Measurements from ENCODE around the gene UAP1.

Gene UAP1

DNA sequence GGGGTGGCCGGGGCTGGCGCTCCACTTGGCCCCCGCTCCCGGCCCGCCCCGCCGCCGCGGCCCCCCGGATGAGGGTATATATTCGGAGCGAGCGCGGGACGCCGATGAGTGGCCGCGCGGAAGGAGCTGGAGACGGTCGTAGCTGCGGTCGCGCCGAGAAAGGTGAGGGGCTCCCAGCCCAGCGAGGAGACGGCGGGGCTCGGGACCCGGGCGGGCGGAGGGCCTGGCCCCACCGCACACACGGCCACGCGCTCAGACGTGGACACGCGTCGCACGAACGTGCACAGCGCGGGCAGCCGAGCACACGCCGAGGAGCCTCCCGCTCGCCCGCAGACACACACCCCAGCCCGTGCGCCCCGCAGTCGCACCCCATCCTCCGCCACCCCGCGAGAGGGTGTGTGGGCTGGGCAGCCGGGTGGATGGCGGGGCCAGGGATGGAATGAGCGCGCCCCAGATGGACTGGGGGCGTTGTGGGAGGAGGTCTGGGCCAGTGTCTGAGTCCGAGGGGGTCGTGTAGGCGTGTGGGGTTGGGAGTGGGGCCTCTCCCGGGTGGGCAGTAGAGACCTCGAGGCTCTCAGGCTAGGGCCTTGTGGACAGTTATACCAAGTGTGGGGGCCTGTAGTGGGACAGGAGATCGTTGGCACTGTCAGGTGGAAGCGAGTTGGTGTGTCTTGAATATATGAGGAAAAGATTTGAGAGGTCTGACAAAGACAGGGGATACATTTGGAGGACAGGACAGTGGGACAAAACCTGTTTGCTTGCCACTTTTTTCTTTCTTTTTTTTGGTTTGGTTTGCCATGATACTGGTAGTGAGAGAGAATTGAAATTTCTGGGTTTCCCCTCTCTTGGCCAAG lies at the start of gene UAP1:
Gene UAP1 (plus strand): TSS at position 107 of the 854 bp plus-strand sequence. CDS start 4,347 bp downstream, outside the sequence.
- peak in 1 of 2 experiments; percentile 62 for DNase-seq

DNA sequence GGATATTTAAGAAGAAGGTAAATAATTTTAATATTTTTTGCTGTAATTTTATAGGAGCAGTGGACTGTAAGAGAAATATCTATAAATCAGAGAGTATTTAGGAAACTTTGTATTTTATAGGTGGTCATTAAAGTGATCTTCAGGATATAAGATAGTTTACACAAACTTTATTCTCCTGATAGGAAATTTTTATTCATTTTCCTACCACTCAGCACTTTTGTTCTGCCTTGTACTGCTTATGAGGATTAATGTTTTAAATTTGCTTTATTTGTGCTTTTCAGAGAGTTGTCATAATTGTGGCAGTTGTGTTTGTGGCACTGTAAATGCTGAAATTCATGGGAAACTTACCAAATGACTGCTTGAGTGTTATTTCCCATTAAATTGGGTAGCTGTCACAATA lies 34.2 kb upstream of the UAP1 start:
- no peak for DNase-seq

DNA sequence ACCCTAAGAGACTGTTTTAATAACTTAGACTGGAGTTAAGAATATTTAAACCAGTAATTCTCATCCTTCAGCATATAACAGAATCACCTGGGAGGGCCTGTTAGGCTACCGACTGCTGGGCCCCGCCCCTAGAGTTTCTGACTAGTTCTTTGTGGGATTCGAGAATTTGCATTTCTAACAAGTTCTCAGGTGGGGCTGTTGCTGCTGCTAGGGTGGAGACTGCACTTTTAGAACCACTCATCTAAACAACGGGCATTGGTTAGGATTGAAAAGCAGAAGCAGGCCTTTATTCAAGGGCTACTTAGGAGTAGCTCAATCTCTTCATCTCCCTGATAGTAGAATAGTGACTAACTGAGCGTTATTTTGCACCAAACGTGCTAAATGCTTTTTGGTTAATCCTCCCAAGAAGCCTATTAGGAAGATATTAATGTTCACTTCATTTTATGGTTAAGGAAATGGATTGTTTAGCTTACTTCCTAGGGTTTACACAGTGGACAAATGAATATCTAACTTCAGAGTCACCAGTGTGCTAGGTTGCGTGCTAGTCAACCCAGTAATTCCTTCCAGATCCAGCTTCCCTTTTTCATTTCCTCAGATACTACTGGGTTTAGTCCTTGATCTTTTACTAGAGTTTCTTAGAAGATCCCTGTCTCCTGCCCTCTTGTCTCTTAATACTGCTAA lies 31.1 kb upstream of the UAP1 start:
- DNase-seq: peak; percentile 97 to 99

DNA sequence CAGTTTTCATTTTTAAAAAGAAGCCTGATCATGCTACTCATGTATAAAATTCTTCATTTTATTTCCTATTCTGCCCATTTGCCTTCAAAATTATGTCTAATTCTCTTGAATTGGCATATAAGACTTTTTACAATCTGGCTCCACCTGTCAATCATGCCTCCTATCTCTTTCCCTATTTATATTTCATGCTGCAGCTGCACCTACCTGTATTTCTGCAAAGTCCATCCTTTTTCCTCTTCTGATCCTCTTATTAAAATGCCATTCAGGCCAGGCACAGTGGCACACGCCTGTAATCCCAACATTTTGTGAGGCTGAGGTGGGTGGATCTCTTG lies 30.6 kb upstream of the UAP1 start:
- DNase-seq: peak in 1 of 2 experiments; percentile 13

DNA sequence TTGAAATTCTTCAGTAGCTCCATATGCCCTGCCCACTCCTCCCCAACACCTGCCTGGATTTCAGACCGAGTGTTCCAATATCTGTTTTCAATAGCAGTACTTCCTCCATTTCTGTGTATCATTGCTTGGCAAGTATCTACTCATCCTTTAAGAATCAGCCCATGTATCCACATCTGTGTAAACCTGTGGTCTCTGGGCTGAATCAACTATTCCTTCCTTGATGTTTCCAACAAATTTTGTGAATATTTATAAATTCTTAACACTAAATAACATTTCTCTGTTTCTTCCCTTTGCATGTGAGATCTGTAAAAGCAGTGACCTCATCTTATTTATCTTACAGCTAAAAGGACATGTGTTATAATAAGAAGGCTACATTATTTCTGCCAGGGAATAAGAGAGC lies 26.0 kb upstream of the UAP1 start:
- no peak for DNase-seq

DNA sequence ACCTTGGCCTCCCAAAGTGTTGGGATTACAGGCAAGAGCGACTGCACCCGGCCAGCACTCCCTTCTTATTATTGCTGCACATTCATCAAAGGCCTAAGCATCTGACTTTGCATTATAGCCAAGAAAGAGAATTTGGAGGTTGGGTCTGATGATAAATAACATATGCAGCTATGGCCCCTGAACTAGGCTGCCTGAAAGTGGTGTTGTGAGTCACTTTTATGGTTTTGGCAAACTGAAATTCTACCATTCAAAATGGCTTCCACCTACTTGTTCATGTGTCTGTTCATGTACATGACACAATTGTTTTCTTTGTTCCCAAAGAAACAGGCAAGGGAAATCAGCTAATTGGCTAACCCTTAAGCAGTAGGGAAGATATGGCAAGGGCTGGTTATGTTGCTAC lies 25.0 kb upstream of the UAP1 start:
- DNase-seq: no peak

DNA sequence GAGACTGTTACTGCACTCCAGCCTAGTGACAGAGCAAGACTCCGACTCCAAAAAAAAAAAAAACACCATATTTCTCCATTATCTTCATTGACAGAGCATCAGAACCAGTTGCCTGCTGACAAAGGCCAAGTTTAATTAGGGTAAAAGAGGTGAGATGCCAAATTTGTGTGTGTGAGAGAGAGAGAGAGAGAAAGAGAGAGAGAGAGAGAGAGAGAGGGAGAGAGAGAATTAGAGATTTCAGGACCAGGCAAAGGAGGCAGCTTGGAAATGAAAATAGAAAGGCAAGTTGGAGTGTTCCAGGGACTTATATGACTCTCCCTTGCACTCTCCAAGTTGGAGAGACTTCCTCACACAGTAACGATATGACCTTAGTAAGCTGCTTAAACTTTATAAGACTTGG lies 24.3 kb upstream of the UAP1 start:
- no peak for DNase-seq

DNA sequence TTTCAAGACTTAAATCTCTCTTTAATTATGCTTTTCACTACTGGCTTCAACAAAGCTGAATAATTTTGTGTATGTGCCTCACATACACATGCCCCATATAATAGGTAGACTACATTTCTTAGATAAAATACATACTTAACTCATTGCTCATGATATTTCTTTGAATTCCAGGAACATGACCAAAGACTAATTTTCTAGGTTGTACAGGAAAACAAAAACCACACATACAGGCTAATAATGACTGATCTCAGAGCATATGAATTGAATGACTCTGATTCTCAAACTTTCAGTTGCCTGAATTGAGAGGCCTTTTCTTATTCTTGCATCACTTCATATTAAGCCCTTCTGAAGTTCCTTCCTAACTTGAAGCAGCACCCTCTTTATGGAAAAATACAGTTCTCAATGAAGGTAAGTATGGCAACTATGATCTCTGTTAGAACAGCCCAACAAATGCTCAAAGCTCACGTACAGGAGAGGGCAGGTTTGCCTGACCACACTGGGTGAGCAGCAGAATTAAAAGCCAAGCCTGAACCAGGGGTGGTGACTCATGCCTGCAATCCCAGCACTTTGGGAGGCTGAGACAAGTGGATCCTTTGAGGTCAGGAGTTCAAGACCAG lies 22.6 kb upstream of the UAP1 start:
- DNase-seq: no peak

DNA sequence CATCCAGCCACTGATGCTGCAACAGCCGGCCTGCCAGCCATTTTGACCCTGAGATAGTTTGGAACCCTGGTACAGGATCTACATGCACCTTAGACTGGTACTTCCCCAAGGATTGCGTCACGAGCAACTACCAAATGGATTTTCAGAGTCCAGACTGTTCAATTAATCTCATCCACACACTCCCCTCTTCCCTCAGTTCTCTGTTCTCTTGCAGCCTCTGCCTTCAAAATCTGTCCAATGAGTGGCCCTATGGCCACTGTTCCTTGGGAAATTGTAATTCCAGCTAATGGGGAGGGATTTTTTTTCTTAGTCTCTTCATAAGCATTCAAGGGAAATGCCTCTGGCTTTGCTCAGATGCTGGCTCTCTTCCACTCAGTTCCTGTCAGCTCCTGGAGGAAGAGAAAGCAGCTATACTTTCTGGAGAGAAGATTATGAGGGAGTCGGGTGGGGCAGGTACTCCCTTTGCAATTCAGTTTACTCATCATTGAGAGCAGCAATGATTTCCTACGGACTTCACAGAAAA lies 19.8 kb upstream of the UAP1 start:
- no peak for DNase-seq

DNA sequence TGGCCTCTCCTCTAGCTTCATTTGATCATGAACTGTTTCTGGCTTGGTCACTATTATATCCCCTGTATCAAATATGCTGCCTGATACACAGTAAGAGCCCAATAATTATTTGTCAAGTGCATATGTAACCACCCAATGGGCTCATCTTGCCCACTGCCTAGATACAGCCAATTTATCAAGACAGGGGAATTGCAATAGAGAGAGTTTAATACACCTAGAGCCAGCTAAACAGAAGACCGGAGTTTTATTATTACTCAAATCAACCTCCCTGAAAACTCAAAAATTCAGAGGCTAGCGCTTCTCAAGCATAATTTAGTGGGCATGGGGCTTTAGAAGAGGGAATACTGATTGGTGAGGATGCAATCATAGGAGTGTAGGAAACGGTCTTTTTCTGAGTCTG lies 18.3 kb upstream of the UAP1 start:
- DNase-seq: no peak

DNA sequence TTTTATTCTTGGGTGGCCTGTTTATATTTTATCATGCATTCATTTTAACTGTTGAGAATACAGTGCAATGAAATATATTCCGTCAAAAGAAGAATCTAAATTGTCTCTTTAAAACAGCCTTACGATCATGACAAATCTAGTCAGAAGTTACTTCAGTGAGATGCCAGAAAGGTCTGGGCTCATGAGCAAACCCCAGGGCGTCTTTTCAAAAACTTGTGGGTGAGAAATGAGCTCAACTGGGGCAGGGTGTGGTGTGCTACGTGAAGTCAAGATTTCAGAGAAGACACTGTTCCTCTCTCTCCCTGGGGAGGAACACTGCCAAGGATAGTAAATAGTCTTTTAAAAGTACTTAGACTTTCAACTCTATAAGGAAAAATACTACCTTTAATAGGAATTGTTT lies 13.4 kb upstream of the UAP1 start:
- DNase-seq: no peak

DNA sequence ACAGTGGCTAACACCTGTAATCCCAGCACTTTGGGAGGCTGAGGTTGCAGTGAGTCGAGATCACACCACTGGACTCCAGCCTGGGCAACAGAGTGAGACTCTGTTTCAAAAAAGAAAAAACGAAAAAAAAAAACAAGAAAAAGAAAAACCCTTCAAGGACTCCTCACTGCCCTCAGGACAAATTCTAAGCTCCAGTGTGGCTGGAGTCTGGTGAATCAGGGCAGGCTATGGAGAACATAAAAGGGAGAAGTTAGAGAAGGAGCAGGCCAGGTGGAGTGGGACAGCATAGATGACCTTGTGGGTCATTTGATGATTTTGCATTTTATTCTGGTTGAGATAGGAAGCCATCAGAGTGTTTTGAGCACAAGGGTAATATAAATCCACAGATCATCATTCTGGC lies 12.5 kb upstream of the UAP1 start:
- no peak for DNase-seq

DNA sequence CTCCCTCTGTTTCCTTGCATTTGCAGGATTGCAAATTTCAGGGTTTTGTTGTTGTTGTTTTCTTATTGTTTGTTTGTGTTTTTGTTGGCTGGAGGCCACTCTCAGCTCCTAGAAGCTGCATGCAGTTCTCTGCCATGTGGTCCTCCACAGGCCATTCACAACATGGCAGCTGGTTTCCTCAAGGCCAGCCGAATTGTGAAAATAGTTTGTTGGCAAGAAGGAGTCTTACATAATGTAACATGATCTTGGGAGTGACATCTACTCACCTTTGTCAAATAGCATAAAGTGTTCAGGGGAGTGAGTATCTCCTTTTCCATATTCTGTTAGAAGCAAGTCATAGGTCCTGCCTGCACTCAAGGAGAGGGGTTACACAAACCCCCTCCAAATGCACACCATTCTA lies 10.6 kb upstream of the UAP1 start:
- DNase-seq: no peak

DNA sequence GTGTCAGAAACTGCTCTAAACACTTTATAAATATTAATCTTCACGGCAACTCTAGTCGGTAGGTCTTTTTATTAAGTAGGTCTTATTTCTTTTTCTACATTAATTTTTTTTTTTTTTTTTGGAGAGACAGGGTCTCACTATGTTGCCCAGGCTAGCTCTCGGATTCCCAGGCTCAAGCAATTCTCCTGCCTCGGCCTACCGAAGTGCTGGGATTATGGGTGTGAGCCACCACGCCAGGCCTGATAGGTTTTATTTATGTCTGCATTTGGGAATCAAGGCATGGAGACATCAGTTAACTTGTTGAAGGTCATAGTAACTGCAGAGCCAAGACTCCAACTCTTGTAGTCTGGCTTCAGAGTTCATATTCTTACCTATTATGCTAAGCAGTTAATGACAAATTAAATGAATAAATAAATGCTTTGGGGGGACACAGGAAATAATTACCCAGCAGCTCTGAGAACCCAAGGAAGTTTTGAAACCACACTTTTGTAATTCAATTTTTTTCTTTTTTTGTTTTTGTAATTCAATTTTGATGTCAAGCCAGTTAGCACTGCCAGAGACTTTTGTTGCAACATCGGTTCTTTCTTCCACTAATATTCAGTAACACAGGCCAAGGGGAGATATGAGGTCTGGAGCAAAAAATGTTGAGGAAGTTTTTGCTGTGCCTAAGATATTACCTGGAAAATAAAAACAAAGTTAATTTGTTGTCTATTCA lies 9.4 kb upstream of the UAP1 start:
- no peak for DNase-seq

DNA sequence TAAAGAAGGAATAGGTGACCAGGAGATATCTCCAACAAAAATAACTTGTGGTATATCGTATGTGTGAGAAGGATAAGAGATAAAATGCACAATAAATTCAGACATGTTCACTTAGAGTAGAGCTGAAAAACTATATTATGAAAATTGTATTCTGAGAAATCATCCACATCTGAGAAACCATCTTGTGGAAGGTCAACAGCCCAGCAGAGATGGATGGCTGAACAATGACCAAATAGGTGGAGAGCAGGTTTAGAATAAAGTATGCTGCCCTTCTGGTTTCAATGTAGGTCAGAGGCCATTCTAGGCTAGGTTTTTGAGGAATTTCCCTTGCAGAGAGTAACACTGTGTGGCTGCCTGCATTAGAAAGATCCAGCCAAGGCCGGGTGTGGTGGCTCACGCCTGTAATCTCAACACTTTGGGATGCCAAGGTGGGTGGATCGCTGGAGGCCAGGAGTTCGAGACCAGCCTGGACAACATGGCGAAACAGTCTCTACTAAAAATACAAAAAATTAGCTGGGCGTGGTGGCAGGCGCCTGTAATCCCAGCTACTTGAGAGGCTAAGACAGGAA lies 8.8 kb upstream of the UAP1 start:
- no peak for DNase-seq

DNA sequence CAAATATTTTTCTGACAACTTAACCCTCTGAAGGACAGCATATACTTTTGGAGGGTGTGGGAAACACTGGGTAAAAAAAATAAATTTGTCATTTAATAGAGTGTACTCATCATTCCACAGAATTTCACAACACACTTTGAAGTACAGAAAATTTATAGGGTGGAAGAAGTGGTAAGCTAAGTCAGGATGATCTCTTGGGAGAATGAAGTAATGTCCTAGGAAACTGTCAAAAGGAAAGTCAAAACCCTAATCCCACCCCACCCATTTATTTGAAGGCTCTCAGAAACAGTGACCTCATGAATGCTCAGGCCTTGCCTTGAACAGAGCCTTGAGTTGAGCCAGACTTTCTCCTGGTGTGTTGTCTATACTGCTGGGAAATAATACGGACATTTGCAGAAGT lies 7.3 kb upstream of the UAP1 start:
- DNase-seq: no peak

DNA sequence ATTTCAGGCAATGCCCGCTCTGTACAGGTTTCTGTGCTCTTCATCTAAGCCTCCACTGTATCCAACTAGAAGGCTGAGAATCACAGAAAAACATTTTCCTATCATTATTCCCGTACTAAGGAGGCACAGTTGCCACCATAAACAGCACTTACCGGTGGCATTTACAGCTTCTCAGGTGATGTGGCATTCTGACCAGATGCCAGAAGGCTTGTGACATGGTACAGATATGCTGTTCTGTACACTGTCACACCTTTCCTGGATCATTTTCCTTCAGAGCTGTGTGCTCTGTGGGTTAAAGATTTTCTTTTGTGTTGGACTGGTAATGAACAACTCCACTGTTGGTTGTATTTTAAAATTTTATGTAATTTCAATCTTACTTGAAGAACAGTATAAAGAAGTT lies 4.0 kb upstream of the UAP1 start:
- DNase-seq: no peak

DNA sequence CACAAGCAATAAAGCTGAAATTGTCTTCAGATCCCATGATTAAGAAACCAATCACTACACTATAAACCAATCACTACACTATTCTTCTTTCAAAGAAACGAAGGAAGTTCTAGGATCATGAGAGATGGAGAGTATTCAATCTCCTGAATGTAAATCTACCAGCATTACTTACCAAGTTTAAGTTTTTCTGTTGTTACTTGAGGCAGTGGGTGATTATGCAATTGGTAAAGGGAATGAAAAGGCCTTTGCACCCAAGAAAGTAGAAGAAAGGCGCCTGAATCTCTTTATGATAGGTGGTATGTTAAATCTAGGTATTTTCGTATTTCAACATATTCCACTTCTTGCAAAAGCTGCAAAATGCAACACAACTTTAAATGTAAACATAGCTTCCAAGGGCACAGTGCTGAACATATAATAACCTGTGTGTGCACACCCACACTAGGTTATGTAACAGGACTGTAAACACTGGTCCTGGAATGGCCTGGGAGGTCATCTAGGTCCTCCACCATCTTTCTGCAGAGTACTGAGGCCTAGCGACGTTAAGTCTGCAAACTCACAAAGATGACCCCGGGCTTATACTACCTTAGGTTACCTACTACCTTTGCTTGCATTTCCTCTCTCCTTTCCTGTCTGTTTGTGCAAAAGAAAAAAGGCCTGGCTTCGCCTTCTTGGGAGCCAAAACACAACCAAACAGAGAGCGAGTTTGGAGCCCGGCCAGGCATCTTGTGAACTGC lies 1.1 kb upstream of the UAP1 start:
- no peak for DNase-seq

DNA sequence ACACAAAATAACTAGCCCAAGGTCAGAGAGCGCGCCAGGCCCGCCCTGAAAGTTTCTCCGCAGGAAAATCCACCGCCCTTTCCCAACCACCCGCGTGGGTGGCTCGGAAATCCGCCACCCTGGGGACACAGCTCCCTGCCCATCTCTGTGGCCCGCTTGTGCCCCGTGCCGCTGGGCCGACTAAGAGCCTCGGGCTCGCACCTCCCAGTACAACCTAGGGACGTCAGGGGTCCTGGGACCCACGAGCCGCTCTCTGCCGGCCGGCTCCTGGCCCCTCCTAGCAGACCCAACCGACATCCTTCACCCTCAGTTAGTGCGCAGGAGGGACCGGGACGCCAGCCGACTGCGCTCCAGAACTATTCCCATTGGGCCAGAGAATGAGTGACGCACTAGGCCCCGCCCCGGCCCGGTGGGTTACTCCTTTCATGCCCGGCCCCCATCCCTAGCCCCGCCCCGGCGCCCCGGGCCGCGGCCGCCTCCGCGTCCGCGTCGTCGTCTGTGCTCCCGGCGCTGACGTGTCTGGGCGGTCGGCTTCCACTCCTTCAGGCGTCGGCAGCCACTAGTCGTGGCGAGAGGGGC lies 396 bp upstream of the UAP1 start:
- peak; percentile 98 to 100 for DNase-seq

DNA sequence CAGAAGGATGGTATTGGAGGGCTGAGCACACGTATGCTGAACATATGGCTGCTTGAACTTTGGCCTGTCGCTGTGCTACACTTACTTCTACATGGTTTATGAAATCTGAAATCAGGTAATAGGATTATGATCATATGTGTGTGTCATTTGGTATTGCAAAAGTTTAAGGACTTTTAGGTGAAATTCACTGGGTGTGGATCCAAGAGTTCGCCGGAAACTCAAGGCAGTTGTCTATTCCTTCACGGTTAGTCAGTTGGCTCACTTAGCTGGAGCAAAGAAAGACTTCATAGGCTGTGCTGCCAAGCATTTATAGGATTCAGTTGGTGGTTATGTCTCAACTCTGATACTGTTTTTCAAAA lies 927 bp downstream of the UAP1 start:
- DNase-seq: peak; percentile 17 to 49

DNA sequence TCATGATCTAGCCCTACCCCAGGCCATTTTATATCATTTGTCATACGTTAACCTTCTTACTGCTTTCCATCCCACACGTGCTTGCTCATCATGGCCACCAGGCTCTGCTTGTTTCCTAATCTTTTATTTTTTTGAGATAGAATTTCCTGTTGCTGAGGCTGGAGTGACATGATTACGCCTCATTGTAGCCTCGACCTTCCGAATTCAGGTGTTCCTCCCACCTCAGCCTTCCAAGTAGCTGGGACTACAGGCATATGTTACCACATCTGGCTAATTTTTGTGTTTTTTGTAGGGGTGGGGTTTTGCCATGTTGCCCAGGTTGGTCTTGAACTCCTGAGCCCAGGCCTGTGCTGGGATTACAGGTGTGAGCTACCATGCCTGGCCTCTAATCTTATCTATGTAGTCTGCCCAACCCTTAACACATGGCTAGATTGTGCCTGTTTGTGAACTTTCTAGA lies 3.3 kb downstream of the UAP1 start:
- no peak for DNase-seq

DNA sequence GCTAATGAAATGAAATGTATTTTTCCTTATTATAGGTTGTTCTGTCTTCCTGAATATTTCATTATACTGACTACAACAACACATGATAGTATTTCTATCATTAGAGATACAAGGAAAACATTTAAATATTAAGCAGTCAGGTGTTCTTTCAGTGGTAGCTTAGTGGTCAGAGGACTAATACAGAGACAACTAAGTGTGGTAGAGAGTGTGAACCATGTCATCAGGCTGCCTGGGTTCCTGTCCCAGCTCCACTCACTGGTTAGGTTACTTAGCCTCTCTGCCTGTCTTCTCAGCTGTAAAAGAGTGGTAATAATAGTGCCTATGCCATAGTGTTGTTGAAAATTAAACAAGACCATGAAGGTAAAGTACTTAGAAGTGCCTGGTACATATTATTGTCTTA lies 3.9 kb downstream of the UAP1 start:
- no peak for DNase-seq
